ENCODE measurements around the gene SBF2.

DNA sequence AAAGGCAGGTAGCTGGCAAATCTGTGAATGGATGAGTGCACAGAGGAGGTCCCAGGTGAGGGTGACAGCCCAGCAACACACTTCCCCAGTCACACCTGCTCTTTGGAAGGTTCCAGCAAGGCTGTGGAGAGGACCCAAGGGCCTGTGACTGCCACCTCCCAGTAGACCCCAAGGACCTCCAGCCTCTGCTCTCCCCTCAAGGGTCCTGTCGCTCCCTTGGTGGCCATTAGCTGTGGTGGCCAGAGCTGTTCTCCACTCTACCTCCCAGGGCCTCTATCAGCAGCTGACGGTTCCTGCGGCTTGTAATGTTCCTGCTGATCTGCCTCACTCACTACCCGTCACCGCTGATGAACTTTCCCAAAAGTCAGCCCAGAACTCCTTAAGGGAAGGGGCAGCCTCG is 537.1 kb downstream of the SBF2 start:
- TF ChIP-seq, protein P1, sequence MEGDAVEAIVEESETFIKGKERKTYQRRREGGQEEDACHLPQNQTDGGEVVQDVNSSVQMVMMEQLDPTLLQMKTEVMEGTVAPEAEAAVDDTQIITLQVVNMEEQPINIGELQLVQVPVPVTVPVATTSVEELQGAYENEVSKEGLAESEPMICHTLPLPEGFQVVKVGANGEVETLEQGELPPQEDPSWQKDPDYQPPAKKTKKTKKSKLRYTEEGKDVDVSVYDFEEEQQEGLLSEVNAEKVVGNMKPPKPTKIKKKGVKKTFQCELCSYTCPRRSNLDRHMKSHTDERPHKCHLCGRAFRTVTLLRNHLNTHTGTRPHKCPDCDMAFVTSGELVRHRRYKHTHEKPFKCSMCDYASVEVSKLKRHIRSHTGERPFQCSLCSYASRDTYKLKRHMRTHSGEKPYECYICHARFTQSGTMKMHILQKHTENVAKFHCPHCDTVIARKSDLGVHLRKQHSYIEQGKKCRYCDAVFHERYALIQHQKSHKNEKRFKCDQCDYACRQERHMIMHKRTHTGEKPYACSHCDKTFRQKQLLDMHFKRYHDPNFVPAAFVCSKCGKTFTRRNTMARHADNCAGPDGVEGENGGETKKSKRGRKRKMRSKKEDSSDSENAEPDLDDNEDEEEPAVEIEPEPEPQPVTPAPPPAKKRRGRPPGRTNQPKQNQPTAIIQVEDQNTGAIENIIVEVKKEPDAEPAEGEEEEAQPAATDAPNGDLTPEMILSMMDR (IDR thresholded peaks at IDR 0.05; ENCODE audit: low read depth, low read length), result no peak
- no peak for TF ChIP-seq MYC (IDR thresholded peaks at IDR 0.05; ENCODE audit: low read depth, low read length)
